ENCODE data around the gene LRMDA. TPM values are rescaled to one million over a fixed set of nuclear protein-coding genes. Genes with fewer than 3 reads are reported as not detected.

LRMDA gene
- total and polyA plus RNA-seq, 2 donors from 2014 or later = 23.2 to 48.6 TPM

DNA sequence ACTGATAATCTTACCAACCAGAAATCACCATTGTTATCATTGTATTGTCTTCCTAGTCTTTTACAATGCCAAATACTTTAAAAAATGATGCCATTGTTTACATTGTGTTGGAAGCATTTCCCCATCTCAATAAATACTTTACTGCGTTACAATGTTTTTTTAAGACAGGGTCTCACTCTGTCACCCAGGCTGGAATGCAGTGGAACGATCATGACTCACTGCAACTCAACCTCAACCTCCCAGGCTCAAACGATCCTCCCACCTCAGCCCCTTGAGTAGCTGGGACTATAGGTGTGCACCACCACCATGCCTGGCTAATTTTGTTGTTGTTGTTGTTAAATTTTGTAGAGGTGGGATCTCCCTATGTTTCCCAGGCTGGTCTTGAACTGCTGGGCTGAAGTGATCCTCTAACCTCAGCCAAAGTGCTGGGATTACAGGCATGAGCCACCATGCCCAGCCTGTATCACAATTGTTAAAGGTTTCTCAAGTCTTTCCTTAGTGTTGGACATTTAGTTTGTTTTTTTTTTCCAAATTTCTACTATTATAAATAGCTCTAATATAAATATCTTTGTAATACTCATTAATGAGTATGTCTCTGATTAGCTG is 13.5 kb downstream of the LRMDA start:
- no peak for FAIRE-seq
- Histone ChIP-seq H3K4me1 (ENCODE audit: control insufficient read depth in 2 of 3, insufficient read depth in 2 of 3, low read depth in 1 of 3, low read length in 3 of 3) (no peaks in the 10 kb centered on the region), H3K4me3 (ENCODE audit: low read length in 3 of 3) (no peak overlapping the region), H3K9me3 (ENCODE audit: control insufficient read depth in 2 of 3, insufficient read depth in 1 of 3, low read length in 3 of 3) (peaks cover 0 to 9% (median 0%) of the 10 kb centered on the region in 3 donors), H3K27ac (ENCODE audit: low read depth in 2 of 2, low read length in 2 of 2) (no peak overlapping the region), H3K27me3 (ENCODE audit: control insufficient read depth, insufficient read depth, low read length) (no peaks in the 10 kb centered on the region), H3K36me3 (ENCODE audit: control insufficient read depth in 2 of 3, insufficient read depth in 3 of 3, low read length in 3 of 3) (no peaks in the 10 kb centered on the region), H3K9ac (ENCODE audit: low read length in 3 of 3) (no peak overlapping the region)
- peak in 1 of 5 donors; percentile 2 for DNase-seq
- intact Hi-C loops (cut with DNase I) = no loop called here
- TF ChIP-seq, protein P1, sequence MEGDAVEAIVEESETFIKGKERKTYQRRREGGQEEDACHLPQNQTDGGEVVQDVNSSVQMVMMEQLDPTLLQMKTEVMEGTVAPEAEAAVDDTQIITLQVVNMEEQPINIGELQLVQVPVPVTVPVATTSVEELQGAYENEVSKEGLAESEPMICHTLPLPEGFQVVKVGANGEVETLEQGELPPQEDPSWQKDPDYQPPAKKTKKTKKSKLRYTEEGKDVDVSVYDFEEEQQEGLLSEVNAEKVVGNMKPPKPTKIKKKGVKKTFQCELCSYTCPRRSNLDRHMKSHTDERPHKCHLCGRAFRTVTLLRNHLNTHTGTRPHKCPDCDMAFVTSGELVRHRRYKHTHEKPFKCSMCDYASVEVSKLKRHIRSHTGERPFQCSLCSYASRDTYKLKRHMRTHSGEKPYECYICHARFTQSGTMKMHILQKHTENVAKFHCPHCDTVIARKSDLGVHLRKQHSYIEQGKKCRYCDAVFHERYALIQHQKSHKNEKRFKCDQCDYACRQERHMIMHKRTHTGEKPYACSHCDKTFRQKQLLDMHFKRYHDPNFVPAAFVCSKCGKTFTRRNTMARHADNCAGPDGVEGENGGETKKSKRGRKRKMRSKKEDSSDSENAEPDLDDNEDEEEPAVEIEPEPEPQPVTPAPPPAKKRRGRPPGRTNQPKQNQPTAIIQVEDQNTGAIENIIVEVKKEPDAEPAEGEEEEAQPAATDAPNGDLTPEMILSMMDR (IDR thresholded peaks at IDR 0.05; ENCODE audit: borderline replicate concordance, extremely low read depth, insufficient read depth) = no peak

DNA sequence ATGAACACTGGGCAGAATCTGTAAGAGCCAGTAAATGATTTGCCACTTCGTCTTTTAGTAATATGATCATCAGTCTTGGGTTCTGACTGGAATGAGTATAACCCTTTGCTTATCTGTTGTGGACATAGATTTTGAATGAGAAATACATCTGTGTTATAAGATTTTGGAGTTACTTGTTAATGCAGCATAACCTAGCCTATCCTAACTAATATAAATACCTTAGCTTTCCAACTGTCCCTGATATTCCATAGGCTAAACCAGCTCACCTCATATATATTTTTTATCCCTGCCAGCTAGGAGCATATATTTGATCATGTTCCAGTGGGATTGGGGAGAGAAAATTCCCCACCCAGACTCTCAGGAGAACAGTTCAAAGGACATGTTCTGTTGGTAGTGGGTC is 15.1 kb downstream of the LRMDA start:
- Histone ChIP-seq H3K4me1 (ENCODE audit: control insufficient read depth in 2 of 3, insufficient read depth in 2 of 3, low read depth in 1 of 3, low read length in 3 of 3) (no peaks in the 10 kb centered on the region), H3K36me3 (ENCODE audit: control insufficient read depth in 2 of 3, insufficient read depth in 3 of 3, low read length in 3 of 3) (no peaks in the 10 kb centered on the region), H3K27me3 (ENCODE audit: control insufficient read depth, insufficient read depth, low read length) (no peaks in the 10 kb centered on the region), H3K9me3 (ENCODE audit: control insufficient read depth in 2 of 3, insufficient read depth in 1 of 3, low read length in 3 of 3) (peaks cover 0 to 9% (median 0%) of the 10 kb centered on the region in 3 donors), H3K9ac (ENCODE audit: low read length in 3 of 3) (no peak overlapping the region), H3K4me3 (ENCODE audit: low read length in 3 of 3) (no peak overlapping the region), H3K27ac (ENCODE audit: low read depth in 2 of 2, low read length in 2 of 2) (no peak overlapping the region)
- intact Hi-C loops (cut with DNase I) = no loop called here
- FAIRE-seq = no peak
- TF ChIP-seq, protein P1 (IDR thresholded peaks at IDR 0.05; ENCODE audit: borderline replicate concordance, extremely low read depth, insufficient read depth) = no peak
- no peak for DNase-seq

DNA sequence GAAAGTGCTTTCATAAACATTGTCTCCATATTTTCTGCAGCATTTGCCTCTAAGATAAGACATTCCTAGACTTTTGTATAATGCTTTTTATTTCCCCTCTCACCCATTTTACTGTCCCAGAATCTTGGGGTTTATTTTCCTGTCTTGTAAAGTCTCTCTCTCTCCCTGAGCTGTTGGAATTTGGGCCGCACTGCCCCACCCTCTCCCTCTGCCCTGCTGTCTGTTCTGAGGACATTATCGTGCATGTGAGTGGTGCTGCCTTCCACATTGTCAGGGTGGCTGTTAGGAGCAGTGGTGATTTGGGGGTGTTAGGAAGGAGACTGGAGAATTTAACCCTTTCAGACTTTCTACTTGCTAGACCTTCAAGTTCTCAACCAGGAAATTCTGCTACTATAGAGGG is 16.7 kb downstream of the LRMDA start:
- H3K4me1 ChIP-seq (ENCODE audit: control insufficient read depth in 2 of 3, insufficient read depth in 2 of 3, low read depth in 1 of 3, low read length in 3 of 3) = no peaks in the 10 kb centered on the region
- H3K27ac ChIP-seq (ENCODE audit: low read depth in 2 of 2, low read length in 2 of 2) = no peak overlapping the region
- H3K36me3 ChIP-seq (ENCODE audit: control insufficient read depth in 2 of 3, insufficient read depth in 3 of 3, low read length in 3 of 3) = no peaks in the 10 kb centered on the region
- FAIRE-seq (no peak), DNase-seq (peak in 1 of 5 donors; percentile 9)
- TF ChIP-seq, protein P1 (IDR thresholded peaks at IDR 0.05; ENCODE audit: borderline replicate concordance, extremely low read depth, insufficient read depth) = no peak
- no peak overlapping the region for H3K4me3 ChIP-seq (ENCODE audit: low read length in 3 of 3)
- intact Hi-C loops (cut with DNase I) = no loop called here
- no peaks in the 10 kb centered on the region for H3K27me3 ChIP-seq (ENCODE audit: control insufficient read depth, insufficient read depth, low read length)
- no peak overlapping the region for H3K9ac ChIP-seq (ENCODE audit: low read length in 3 of 3)
- H3K9me3 ChIP-seq (ENCODE audit: control insufficient read depth in 2 of 3, insufficient read depth in 1 of 3, low read length in 3 of 3) = peaks cover 0 to 9% (median 0%) of the 10 kb centered on the region in 3 donors
